Esophagus muscularis mucosa (tissue), 4 donors: Measurements from ENCODE around the gene MMP14. TPM values are rescaled to one million over a fixed set of nuclear protein-coding genes. Genes with fewer than 3 reads are reported as not detected.

Source experiments
- DNase-seq: peaks from one replicate; pipeline ENCODE4 v3.0.0-alpha.2; 2017; ENCODE audit errors: extremely low spot score
- H3K27ac ChIP-seq, 4 donors: fragments of 200-600 bp; sonication (generic); replicated peaks in 1 of 4; 1 replicate in 3 of 4; 2 replicates in 1 of 4; pipeline ENCODE4 v1.5.1; 2016 to 2019; ENCODE audit warnings: mild to moderate bottlenecking in 1 of 4
- H3K27me3 ChIP-seq, 4 donors: fragments of 200-600 bp; sonication (generic); one replicate each; pipeline versions ENCODE4 v1.5.1 to v1.6.0; 2016 to 2019
- H3K36me3 ChIP-seq, 4 donors: fragments of 200-600 bp; sonication (generic); one replicate each; pipeline ENCODE4 v1.5.1; 2016 to 2019
- H3K4me1 ChIP-seq, 4 donors: fragments of 200-600 bp; sonication (generic); one replicate each; pipeline ENCODE4 v1.5.1; 2016 to 2019
- H3K4me3 ChIP-seq, 4 donors: fragments of 200-600 bp; sonication (generic); 1 replicate in 2 of 4; 2 replicates in 2 of 4; pipeline ENCODE4 v1.5.1; 2016 to 2019; ENCODE audit warnings: mild to moderate bottlenecking in 4 of 4, moderate library complexity in 1 of 4
- H3K9me3 ChIP-seq, 4 donors: fragments of 200-600 bp; sonication (generic); 1 replicate in 3 of 4; 2 replicates in 1 of 4; pipeline ENCODE4 v1.5.1; 2016 to 2019
- EP300 ChIP-seq: sonication (generic); formaldehyde crosslinking; IDR thresholded peaks from one replicate; pipeline ENCODE4 v1.6.1; 2017; ENCODE audit warnings: antibody characterized with exemption
- POLR2A ChIP-seq: fragments of 450-650 bp; IDR thresholded peaks from one replicate; pipeline ENCODE4 v1.6.1; 2017; ENCODE audit warnings: antibody characterized with exemption, moderate library complexity, mild to moderate bottlenecking, low read depth
- POLR2AphosphoS5 ChIP-seq, 2 donors: sonication (generic); formaldehyde crosslinking; IDR thresholded peaks; one replicate each; pipeline ENCODE4 v1.6.1; 2017; ENCODE audit warnings: antibody characterized with exemption in 2 of 2
- WGBS: methylation state at CpG from one replicate; pipeline ENCODE4 v1.1.5; 2018; 5-methylcytosine and 5-hydroxymethylcytosine counted together
- intact Hi-C: fragments of 100-400 bp; cut with DNase I; formaldehyde crosslinking; loops from one replicate; pipeline ENCODE4 v1.15.1; 2023
- total RNA-seq, 4 donors: library from RNA; depleted of rRNA; stranded (reverse); fragments of >200 nt; gene quantifications; one replicate each; pipeline versions ENCODE4 v1.1.0 to v1.2.1, GENCODE V29; 2016
- TF ChIP-seq, protein P1 (sequence below), 3 experiments: fragments of 200-600 bp in 2 of 3; fragments of 450-650 bp in 1 of 3; sonication (generic) in 2 of 3; IDR thresholded peaks; one replicate each; pipeline ENCODE4 v1.5.1; 2017 to 2019; ENCODE audit warnings: antibody characterized with exemption in 3 of 3, mild to moderate bottlenecking in 2 of 3, moderate library complexity in 1 of 3

MMP14 gene
- total RNA-seq, 4 donors from 2014 or later: 83.9 to 149 (median 123) TPM

DNA sequence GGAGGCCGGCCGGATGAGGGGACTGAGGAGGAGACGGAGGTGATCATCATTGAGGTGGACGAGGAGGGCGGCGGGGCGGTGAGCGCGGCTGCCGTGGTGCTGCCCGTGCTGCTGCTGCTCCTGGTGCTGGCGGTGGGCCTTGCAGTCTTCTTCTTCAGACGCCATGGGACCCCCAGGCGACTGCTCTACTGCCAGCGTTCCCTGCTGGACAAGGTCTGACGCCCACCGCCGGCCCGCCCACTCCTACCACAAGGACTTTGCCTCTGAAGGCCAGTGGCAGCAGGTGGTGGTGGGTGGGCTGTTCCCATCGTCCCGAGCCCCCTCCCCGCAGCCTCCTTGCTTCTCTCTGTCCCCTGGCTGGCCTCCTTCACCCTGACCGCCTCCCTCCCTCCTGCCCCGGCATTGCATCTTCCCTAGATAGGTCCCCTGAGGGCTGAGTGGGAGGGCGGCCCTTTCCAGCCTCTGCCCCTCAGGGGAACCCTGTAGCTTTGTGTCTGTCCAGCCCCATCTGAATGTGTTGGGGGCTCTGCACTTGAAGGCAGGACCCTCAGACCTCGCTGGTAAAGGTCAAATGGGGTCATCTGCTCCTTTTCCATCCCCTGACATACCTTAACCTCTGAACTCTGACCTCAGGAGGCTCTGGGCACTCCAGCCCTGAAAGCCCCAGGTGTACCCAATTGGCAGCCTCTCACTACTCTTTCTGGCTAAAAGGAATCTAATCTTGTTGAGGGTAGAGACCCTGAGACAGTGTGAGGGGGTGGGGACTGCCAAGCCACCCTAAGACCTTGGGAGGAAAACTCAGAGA is 9.6 kb downstream of the MMP14 start:
- H3K36me3 ChIP-seq: peaks cover 52 to 62% (median 58%) of the 10 kb centered on the region in 4 donors
- DNase-seq: no peak
- intact Hi-C loops: no loop called here

DNA sequence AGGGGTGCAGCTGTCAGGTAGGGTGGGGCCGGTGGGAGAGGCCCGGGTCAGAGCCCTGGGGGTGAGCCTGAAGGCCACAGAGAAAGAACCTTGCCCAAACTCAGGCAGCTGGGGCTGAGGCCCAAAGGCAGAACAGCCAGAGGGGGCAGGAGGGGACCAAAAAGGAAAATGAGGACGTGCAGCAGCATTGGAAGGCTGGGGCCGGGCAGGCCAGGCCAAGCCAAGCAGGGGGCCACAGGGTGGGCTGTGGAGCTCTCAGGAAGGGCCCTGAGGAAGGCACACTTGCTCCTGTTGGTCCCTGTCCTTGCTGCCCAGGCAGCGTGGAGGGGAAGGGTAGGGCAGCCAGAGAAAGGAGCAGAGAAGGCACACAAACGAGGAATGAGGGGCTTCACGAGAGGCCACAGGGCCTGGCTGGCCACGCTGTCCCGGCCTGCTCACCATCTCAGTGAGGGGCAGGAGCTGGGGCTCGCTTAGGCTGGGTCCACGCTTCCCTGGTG is 10.5 kb downstream of the MMP14 start:
- no peak overlapping the region for H3K4me3 ChIP-seq
- peak overlapping the region; percentile 84 to 93 (median 88) for H3K27ac ChIP-seq
- peaks cover 58 to 95% (median 90%) of the 10 kb centered on the region in 4 donors for H3K4me1 ChIP-seq
- H3K9me3 ChIP-seq: no peaks in the 10 kb centered on the region
- no peaks in the 10 kb centered on the region for H3K27me3 ChIP-seq
- TF ChIP-seq POLR2A (no peak), POLR2AphosphoS5 (IDR thresholded peaks at IDR 0.05) (no peak), EP300 (no peak)
- H3K36me3 ChIP-seq: peaks cover 46 to 53% (median 51%) of the 10 kb centered on the region in 4 donors
- intact Hi-C loops: no loop called here
- 75% methylated on average over 11 of the region's 11 CpGs for WGBS
- DNase-seq: no peak

More for the DNA sequence above, 9.6 kb downstream of the MMP14 start:
- 85% methylated on average over 21 of the region's 26 CpGs for WGBS
- TF ChIP-seq POLR2A (no peak), EP300 (no peak), POLR2AphosphoS5 (IDR thresholded peaks at IDR 0.05) (no peak)
- TF ChIP-seq, protein P1, sequence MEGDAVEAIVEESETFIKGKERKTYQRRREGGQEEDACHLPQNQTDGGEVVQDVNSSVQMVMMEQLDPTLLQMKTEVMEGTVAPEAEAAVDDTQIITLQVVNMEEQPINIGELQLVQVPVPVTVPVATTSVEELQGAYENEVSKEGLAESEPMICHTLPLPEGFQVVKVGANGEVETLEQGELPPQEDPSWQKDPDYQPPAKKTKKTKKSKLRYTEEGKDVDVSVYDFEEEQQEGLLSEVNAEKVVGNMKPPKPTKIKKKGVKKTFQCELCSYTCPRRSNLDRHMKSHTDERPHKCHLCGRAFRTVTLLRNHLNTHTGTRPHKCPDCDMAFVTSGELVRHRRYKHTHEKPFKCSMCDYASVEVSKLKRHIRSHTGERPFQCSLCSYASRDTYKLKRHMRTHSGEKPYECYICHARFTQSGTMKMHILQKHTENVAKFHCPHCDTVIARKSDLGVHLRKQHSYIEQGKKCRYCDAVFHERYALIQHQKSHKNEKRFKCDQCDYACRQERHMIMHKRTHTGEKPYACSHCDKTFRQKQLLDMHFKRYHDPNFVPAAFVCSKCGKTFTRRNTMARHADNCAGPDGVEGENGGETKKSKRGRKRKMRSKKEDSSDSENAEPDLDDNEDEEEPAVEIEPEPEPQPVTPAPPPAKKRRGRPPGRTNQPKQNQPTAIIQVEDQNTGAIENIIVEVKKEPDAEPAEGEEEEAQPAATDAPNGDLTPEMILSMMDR (IDR thresholded peaks at IDR 0.05): no peak
- H3K9me3 ChIP-seq: no peaks in the 10 kb centered on the region
- peaks cover 50 to 95% (median 90%) of the 10 kb centered on the region in 4 donors for H3K4me1 ChIP-seq
- H3K27me3 ChIP-seq: no peaks in the 10 kb centered on the region
- peak overlapping the region; percentile 84 to 93 (median 88) for H3K27ac ChIP-seq
- H3K4me3 ChIP-seq: no peak overlapping the region

DNA sequence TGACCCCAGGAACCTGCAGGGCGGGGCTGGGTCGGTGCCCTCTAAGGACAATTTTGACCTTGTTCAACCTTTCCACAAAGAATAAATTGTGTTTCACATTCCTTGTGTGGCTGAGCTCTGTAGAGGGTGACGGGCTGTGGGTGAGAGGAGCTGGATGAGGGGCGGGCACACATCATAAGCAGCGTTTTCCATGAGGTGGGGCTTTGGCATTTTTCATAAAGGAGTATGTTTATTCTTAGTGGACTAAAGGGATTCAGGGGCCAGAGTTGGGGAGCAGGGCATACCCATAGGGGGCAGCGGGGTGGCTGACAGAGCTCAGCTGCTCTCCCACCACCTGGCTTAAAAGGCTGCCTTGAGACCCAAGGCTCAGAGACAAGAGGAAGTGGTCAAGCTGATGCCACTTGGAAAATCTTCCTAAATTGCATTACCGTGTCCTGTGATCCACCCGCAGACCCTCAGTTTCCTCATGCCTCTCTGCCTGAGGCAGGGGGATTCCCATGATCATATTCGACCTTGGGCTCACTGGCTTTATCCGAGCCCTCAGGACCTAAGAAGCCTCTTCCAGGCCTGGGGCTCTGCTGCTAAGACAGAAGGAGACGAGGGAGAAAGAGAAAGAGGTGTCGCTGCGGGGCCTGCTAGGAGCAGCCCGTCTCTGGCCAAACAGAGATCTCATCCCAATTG is 11.4 kb downstream of the MMP14 start:
- H3K4me3 ChIP-seq: peak overlapping the region; percentile 2 to 37 (median 6)
- H3K27ac ChIP-seq: peak overlapping the region; percentile 84 to 93 (median 88)
- peaks cover 61 to 95% (median 90%) of the 10 kb centered on the region in 4 donors for H3K4me1 ChIP-seq
- H3K36me3 ChIP-seq: peaks cover 37 to 44% (median 42%) of the 10 kb centered on the region in 4 donors
- WGBS: 38% methylated on average over 9 of the region's 14 CpGs
- DNase-seq: no peak
- TF ChIP-seq POLR2AphosphoS5 (IDR thresholded peaks at IDR 0.05) (peak in 1 of 2 donors; percentile 3), EP300 (no peak)
- H3K9me3 ChIP-seq: no peaks in the 10 kb centered on the region
- intact Hi-C loops: no loop called here
- H3K27me3 ChIP-seq: no peaks in the 10 kb centered on the region

DNA sequence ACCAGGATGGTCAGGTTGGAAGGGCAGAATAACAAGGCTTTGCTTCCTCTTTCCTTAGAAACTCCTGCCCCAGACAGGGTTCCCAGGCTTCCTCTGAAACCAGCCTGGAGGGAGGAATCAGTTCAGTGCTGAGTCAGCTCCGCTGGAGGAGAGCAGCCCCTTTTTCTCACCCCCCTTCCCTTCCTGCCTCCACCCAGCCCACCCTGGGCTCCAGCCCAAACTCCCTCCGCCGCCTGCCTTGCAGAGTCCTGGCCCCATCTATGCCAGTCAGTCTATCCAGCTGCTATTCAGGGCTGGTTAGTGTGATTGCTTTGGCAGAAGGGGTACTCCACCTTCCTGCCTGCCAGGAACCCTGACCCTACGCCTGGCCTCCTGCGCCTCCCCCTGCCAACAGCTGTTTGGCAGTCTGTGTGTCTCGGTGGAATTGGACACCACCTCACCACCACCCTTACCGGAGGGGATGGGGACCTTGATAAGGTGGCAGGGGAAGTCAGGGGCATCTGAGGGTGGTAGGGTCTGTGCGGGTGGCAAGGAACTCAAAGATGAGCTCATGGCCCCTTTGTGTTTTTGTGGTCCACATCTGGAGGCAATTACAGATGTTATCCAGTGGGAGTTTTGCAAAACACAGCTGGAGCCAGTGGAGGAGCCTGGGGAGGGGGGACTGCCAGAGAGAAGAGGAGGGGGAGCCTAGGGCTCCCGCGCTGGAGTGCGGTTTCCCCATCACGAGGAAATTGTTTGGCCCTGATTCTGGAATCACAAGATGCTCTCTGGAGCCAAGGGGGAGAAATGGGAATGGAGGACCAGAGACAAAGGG is 12.2 kb downstream of the MMP14 start:
- peaks cover 29 to 36% (median 34%) of the 10 kb centered on the region in 4 donors for H3K36me3 ChIP-seq
- H3K27me3 ChIP-seq: no peaks in the 10 kb centered on the region
- 9% methylated on average over 8 of the region's 12 CpGs for WGBS
- intact Hi-C loops: no loop called here
- H3K4me3 ChIP-seq: peak overlapping the region; percentile 11 to 37 (median 18)
- TF ChIP-seq, protein P1 (IDR thresholded peaks at IDR 0.05): no peak
- TF ChIP-seq POLR2AphosphoS5 (IDR thresholded peaks at IDR 0.05) (peak; percentile 53 to 62), EP300 (no peak)
- H3K27ac ChIP-seq: peak overlapping the region; percentile 84 to 93 (median 88)
- peak; percentile 94 for DNase-seq
- peaks cover 67 to 97% (median 92%) of the 10 kb centered on the region in 4 donors for H3K4me1 ChIP-seq
- H3K9me3 ChIP-seq: no peaks in the 10 kb centered on the region

DNA sequence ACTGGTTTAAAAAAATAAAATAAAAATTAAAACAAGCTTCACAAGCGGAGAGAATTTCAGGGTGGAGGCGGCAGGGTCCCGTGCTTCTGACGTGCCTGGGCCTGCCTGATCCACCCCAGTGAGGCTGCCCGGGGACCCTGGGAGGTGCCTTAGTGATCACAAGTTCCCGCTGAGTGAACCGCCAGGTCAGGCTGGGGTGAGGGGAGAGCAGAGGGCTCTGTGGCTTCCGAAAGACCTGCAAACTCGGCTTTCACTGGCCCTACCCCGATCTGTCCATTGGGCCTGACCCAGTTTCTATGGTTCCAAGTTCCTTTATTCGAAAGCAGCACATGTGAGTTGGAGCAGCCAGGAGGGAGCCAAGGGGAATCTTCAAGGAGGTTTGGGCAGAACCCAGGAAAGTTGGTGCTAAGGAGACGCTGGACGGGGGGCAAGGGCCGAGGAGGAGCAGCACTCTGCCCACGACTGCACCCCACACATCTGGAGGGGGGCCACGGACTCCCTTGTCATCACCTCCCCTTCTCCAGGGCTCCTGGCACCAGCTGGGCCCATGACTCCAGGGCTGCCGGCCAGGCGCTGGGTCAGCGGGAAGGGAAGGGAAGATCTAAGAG is 12.9 kb downstream of the MMP14 start:
- Histone ChIP-seq H3K9me3 (no peaks in the 10 kb centered on the region), H3K4me1 (peaks cover 67 to 91% (median 90%) of the 10 kb centered on the region in 4 donors), H3K27ac (peak overlapping the region; percentile 84 to 93 (median 88)), H3K36me3 (peaks cover 21 to 29% (median 27%) of the 10 kb centered on the region in 4 donors), H3K27me3 (no peaks in the 10 kb centered on the region), H3K4me3 (peak overlapping the region; percentile 1 to 18 (median 7))
- intact Hi-C loops: no loop called here
- TF ChIP-seq POLR2AphosphoS5 (IDR thresholded peaks at IDR 0.05) (peak; percentile 13 to 44), EP300 (no peak)
- DNase-seq: no peak
- WGBS: 34% methylated on average over 11 of the region's 19 CpGs
